GM06990 (cell line): ENCODE data around the gene ATE1.
"Not testable (repeated sequence)": the region's sequence is repeated elsewhere in the genome, so short reads cannot be mapped to it uniquely, and the experiment has no call there.

Source experiments
- DNase-seq: peaks from one replicate; pipeline ENCODE4 v3.0.0-alpha.2; 2011; ENCODE audit not compliant: insufficient read length; ENCODE audit errors: extremely low read depth
- H3K27me3 ChIP-seq: replicated peaks from 2 replicates; pipeline ENCODE4 v1.6.0; 2011; ENCODE audit warnings: low read length; ENCODE audit not compliant: control insufficient read depth, insufficient read depth
- H3K36me3 ChIP-seq: 2 replicates; pipeline ENCODE4 v1.5.1; 2011; ENCODE audit warnings: low read length; ENCODE audit not compliant: control insufficient read depth, insufficient read depth
- H3K4me3 ChIP-seq: replicated peaks from 2 replicates; pipeline ENCODE4 v1.5.1; 2011; ENCODE audit warnings: low read depth, mild to moderate bottlenecking, control low read depth, low read length
- TF ChIP-seq, protein P1 (sequence below): IDR thresholded peaks from 2 replicates; pipeline ENCODE4 v1.5.1; 2011; ENCODE audit warnings: low read length, control low read depth, mild to moderate bottlenecking, inconsistent platforms; ENCODE audit not compliant: insufficient read depth, poor library complexity, severe bottlenecking

Gene ATE1

DNA sequence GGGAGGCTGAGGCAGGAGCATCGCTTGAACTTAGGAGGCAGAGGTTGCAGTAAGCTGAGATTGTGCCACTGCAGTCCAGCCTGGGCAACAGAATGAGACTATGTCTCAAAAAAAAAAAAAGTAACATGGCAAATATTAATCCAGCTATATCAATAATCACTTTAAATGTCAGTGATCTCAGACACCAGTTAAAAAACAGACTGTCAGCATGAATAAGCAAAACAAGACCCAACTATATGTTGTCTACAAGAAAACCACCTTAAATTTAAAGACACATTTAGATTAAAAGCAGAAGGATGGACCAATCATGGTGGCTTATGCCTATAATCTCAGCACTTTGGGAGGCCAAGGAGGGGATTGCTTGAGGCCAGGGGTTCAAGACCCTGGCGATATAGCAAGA, 8.5 kb upstream of the ATE1 start:
- no peaks in the 10 kb centered on the region for H3K27me3 ChIP-seq
- TF ChIP-seq, protein P1, sequence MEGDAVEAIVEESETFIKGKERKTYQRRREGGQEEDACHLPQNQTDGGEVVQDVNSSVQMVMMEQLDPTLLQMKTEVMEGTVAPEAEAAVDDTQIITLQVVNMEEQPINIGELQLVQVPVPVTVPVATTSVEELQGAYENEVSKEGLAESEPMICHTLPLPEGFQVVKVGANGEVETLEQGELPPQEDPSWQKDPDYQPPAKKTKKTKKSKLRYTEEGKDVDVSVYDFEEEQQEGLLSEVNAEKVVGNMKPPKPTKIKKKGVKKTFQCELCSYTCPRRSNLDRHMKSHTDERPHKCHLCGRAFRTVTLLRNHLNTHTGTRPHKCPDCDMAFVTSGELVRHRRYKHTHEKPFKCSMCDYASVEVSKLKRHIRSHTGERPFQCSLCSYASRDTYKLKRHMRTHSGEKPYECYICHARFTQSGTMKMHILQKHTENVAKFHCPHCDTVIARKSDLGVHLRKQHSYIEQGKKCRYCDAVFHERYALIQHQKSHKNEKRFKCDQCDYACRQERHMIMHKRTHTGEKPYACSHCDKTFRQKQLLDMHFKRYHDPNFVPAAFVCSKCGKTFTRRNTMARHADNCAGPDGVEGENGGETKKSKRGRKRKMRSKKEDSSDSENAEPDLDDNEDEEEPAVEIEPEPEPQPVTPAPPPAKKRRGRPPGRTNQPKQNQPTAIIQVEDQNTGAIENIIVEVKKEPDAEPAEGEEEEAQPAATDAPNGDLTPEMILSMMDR = no peak
- no peak for DNase-seq
- no peaks in the 10 kb centered on the region for H3K36me3 ChIP-seq
- no peak overlapping the region for H3K4me3 ChIP-seq

DNA sequence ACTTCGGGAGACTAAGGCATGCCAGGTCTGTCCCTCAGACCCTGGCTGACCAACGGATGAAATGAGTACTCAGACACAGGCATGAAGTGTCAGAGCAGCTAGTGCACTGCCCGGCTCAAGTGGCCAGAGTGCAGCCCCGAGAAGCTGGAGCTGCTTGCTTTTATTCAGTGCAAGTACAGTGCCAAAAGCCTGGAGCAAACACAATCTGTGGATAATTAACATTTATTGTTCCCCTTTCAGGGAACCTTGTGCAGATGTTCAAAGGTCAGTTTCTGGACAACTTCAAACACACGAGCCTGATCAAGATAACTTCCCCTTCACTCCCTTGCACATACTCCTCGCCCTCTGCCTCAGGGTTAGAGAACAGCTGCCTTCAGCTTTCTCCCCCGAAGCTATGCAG, 7.9 kb upstream of the ATE1 start:
- Histone ChIP-seq H3K4me3 (no peak overlapping the region), H3K36me3 (no peaks in the 10 kb centered on the region), H3K27me3 (no peaks in the 10 kb centered on the region)
- no peak for DNase-seq
- TF ChIP-seq, protein P1 = no peak

DNA sequence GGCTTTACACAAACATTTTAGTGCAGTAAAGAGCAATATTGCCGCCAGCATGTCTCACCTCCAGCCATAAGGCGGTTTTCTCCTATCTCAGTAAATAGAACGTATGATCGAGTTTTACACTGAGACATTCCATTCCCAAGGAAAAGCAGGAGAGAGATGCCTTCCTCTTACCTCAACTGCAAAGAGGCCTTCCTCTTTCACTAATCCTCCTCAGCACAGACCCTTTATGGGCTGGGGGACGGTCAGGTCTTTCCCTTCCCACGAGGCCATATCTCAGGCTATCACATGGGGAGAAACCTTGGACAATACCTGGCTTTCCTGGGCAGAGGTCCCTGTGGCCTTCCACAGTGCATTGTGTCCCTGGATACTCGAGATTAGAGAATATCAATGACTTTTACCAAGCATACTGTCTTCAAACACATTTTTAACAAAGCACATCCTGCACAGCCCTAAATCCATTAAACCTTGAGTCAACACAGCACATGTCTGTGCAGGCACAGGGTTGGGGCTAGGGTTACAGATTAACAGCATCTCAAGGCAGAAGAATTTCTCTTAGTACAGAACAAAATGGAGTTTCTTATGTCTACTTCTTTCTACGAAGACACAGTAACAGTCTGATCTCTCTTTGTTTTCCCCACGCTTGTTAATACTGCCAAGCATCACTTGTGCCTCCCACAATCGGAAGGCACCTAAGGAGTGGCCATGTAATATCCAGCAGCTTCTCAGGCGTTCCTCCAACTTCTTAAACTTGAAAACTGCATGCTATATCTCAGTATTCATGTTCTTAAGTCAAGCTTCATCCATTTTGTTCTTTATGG, 2.6 kb upstream of the ATE1 start:
- H3K27me3 ChIP-seq, DNase-seq, H3K36me3 ChIP-seq, H3K4me3 ChIP-seq: not testable (repeated sequence)

DNA sequence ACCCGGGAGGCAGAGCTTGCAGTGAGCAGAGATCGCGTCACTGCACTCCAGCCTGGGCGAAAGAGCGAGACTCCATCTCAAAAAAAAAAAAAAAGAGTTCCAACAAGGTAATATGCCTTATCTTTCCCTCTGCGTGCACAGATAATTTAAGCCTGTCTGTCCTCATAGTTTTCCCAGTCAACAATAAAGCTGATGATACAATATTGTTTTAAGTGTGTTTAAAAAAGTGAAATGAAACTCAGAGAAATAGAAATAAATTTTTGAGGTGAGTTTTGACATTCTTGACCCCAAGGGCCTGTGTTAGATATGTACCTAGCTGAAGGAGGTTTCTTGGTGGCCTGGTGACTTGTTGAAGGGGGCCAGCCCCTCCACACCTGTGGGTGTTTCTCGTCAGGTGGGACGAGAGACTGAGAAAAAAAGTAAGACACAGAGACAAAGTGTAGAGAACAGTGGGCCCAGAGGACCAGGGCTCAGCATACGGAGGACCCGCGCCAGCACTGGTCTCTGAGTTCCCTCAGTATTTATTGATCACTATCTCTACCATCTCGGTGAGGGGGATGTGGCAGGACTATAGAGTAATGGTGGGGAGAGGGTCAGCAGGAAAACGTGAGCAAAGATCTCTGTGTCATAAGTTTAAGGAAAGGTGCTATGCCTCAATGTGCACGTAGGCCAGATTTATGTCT, 1.9 kb upstream of the ATE1 start:
- not testable (repeated sequence) for DNase-seq, H3K27me3 ChIP-seq, H3K36me3 ChIP-seq, H3K4me3 ChIP-seq

DNA sequence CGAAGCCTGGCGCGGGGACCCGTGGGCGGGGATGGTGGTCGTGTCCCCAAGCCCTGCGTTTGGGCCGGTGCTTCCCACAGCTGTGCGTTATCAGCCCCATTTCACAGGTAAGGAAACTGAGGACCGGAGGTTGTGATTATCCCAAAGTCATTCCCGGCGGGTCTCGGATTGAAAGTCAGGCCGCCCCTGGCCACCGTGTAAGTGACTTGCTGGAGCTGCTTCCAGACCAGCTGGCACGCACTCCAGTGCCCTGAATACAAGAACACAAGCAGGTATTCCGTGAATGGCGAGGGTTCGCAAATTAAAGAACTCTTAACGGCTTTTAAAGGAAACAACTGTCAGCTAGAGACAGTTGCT, 675 bp upstream of the ATE1 start:
- no peaks in the 10 kb centered on the region for H3K27me3 ChIP-seq
- DNase-seq = no peak
- TF ChIP-seq, protein P1 = no peak
- no peaks in the 10 kb centered on the region for H3K36me3 ChIP-seq
- peak overlapping the region; percentile 99 for H3K4me3 ChIP-seq

DNA sequence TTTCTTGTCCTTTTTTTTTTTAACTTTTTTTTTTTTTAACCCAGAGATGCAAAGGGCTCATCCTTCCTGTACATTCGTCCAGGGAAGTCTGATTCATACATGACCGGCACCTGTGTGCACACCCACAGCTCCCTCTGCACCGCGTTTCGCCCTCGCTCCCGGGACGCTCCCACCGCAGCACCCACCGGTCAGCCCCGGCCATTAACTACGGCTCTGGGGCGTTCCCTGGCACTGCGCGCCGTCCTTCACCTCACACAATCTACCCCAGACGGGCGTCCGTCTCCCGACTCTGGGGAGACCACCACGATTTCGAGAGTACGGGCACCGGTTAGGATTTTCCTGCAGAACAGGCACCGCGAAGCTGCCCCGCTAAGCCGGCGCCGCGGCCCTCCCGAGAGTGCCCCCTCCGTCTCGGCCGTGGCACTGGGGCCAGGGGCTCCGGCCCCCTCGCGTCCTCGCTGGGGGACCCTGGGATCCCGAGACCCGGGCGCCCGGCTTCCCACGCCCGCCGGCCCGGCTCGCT, 452 bp downstream of the ATE1 start:
- H3K36me3 ChIP-seq = peaks cover 1% of the 10 kb centered on the region
- H3K4me3 ChIP-seq = peak overlapping the region; percentile 99
- peak; percentile 71 for DNase-seq
- TF ChIP-seq, protein P1 = peak; percentile 2
- H3K27me3 ChIP-seq = no peaks in the 10 kb centered on the region
